HG03103 (cell line): ENCODE data around the gene ZNF804B.

ENCODE experiments used
- ATAC-seq: cut with Tn5 transposase; IDR thresholded peaks from one replicate; pipeline ENCODE4 v1.9.1; 2021; ENCODE audit warnings: low read depth; ENCODE audit not compliant: unreplicated experiment

The ZNF804B gene

DNA sequence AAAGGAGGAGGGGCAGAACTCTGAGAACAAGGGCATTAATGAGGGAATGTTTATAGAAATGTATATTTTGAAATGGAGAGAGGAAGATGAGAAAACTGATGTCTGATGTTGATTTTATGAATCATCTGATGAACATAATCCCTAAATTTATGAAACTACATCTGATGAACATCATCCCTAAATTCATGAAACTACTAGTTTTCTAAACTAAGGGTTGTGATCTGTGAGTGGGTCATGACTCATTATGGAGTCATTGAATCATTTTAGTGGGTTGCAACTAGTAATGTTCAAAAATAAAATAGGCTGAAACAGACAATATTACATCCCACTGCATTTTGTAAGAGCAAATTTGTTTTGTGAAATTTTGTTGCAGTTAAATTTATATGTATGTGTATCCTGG lies 478.7 kb downstream of the ZNF804B start:
- ATAC-seq: no peak

DNA sequence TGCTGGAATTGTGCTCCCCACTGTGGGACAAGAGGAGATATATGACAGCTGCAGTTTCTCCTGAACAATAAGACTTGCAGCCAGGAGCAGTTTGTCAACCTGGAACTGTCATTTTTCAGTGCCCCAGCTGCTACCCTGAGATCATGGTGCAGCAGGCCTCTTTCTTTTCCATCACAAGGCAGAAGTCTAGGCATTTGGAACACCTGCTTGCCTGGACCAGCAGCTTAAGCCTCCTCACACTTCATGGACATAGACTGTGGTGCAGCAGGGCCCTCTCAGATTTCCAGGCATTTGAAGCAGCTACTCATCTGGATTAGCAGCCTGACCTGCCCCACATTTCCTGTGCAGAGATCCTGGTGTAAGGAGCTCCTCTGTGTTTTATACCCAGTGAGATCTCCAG lies 486.7 kb downstream of the ZNF804B start:
- no peak for ATAC-seq

DNA sequence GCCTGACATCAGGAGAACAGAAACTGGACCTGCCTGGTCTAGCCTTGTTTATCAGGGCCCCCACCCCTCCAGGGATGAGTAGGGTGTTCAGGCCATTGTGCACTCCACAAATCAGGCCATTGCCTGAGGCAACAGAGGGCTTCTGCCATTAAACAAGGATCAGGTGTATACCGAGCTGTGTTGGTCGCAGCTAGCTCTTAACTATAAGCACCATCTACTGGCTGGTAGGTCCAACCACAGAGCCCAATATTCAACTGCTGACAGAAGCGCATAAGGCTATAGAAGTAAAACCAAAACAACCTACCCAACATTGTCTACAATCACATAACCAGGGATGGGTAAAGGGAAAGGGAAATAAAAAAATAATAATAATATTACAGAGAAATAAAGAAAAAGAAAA lies 487.7 kb downstream of the ZNF804B start:
- no peak for ATAC-seq

DNA sequence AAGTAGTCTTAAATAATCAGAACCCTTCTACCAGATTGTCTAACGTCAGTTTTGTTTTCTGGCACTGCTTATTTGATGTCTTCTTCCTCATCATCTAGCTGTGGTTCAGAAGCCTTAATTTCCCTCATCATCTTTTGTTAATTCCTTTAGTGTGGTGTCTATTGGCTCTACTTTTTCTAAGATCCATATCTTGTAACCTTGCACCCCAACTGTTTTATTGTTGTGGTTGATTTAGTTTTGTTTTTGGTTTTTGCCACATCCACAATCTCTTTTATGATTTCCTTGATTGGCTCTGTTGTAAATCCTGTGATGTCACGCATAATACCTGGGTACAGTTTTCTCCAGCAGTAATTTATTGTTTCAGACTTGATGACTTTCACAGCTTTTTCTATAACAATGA lies 499.6 kb downstream of the ZNF804B start:
- ATAC-seq: no peak

DNA sequence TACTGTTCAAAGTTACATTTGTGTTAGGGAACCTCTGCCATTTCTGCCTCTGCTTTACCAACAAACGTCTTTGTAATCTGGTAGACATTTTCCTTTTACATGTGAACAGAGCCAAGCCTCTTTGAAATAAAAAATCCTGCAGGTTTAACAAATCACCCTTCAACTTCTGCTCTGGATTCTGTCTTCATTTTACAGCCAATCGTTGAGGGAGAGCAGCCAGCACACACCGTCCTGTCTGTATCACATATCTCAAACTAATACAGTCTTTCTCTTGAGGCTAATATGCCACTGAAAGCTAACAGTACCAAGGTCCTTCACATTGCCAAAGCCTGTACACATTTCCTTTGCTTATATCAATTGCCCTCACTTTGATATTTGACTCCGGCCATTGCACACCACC lies 504.6 kb downstream of the ZNF804B start:
- no peak for ATAC-seq

DNA sequence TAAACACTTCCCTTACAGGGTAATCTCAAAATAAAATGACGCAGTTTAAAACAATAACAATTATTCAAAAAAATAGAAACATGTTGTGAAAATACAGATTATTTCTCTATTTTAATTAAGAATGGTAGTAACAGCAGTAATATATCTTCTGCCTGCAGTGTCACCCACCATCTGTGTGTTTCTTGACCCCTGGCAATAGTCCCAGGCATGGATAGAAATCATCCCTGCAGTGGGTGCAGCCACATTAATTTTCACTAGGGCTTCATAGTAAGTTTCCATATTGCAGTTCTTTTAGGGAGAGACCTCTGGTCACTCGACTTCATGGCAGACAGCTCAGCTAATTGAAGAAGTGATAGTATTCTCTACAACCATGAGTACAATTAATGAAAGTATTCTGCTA lies 506.1 kb downstream of the ZNF804B start:
- no peak for ATAC-seq

DNA sequence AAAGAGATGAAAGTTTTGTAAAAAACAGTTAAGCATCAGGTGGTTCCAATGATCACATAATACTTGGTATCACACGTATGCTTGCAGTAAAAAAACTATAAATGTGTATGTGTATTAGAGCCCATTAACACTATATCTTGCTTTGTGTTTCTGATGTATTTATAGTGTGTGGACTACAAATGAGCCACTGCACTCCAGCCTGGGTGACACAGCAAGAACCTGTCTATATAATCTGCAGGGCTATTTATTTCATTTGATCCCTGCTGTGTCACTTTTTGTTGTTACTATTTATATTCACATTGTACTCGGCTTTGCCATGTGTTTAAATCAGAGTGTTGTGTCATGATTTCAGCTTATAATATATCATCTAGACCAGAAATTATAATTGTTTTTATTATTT lies 523.8 kb downstream of the ZNF804B start:
- ATAC-seq: no peak

DNA sequence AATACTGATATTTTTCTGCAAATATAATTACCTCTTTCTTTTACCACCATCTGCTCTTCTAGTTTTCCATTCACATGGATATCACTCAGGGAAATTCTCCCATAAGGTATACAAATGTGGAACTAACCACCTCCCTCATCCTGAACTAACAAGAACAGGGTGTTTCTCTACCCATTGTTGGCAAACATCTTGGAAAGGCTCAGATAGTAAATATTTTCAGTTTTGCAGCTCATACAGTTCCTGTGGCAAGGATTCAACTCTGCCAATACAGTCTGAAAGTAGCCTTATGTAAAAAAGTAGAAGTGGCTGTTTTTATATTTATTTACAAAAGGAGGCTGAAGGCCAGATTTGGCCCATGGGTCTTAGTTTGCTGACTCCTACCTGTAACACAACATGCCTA lies 549.0 kb downstream of the ZNF804B start:
- no peak for ATAC-seq

DNA sequence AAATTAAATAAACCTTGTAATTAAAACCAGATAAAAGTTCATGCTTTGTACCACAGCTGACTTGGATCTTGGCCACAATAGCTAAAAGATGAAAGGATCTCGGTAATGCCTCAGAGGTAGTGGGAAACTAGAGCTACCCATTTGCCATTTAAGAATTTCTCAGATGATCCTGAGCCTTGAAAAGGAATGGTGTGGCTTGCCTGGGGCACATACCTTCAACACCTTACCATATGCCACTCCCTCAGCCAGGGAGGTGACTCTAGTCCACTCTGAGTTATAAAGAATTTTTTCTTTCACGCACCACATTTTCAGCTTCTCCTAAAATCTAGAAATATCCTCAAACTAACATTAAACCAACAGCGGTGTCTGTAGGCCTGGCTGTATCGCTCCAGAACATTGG lies 552.4 kb downstream of the ZNF804B start:
- no peak for ATAC-seq

DNA sequence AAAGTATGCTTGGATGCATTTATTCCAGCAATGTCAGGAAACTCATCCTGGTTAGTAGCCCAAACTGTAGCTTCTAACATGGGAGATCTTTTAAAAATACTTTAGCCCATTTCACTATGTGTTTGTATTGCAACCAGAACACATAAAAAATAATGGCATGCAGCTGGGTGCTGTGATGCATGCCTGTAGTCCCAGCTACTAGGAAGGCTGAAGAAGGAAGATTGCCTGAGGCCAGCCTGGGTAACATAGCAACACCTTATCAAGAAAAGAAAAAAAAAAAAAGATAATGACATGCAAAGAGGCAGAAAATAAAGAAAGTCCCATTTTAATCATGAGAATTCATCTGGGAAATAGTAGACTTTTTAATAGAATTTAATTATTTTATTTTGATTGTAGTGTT lies 553.1 kb downstream of the ZNF804B start:
- ATAC-seq: no peak

DNA sequence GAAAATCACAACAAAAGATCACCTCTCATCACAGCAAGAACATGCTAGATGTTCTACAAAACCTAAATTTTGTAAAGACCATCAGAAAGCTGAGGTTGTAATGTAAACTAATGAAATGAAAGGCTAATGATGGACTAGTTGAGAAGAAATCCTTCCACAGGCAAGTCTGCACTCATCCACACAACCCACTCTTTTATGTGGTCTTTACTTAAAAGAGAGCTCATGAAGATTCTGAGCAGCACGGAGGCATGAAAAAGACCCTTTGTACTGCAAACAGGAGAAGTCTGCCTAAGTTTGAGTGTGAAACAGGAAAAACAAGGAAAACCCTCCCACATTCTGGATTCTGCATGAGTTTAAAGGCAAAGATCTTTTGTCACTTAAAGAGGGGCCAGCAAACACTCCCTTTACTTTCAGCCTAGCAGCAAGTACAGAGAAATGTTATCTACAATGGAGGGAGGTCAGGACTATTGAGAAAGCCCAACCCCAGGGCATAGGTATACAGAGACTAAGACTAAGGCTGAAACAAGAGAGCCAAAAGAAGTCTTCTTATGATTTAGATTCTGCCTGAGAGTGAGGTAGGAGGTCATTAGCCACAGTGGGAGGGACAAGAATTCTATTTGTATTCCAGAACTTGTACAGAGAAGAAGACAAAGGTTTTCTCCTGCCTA lies 557.2 kb downstream of the ZNF804B start:
- ATAC-seq: no peak

DNA sequence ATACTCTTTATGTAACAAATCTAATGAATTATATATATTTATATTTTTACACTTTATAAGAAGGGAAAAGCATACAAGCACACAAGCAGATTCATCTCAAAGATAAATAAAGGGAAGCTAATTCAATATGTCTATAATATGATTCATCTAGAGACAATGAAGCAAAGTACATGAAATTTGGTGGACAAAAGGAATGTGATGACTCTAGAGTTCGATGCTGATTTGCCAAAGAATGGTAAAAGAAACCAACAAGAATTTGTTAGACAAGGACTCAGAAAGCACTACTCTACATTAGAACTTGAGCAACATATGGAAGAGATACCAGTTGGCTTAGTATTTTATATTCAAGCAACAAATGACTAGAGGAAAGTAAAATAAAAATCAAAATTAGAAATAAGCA lies 572.5 kb downstream of the ZNF804B start:
- ATAC-seq: no peak

DNA sequence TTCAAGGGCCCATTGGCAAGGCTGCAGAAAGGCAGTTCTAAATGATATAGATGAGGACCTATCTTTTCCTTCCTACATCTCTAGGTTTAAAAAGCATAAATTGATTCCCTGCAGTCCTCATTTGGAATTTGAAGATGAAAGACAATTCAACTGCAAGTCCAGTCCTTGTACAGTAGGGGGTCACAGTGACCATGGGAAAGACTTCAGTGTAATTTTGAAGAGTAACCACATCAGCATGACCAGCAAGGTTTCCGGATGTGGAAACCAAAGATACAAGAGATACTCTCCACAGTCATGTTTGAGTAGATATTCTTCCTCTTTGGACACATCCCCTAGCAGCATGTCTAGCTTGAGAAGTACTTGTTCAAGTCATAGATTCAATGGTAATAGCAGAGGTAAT lies 575.3 kb downstream of the ZNF804B start:
- no peak for ATAC-seq

DNA sequence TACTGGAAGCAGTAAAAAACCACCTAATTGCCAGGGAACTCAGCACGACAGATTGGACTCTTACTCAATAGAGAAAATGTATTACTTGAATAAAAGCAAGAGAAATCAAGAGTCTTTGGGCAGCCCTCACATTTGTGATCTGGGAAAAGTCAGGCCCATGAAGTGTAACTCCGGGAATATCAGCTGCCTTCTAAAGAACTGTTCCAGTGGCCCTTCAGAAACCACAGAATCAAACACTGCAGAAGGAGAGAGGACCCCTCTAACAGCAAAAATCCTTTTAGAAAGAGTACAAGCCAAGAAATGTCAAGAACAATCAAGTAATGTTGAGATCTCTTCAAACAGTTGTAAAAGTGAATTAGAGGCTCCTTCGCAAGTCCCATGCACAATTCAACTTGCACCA lies 576.0 kb downstream of the ZNF804B start:
- ATAC-seq: no peak

DNA sequence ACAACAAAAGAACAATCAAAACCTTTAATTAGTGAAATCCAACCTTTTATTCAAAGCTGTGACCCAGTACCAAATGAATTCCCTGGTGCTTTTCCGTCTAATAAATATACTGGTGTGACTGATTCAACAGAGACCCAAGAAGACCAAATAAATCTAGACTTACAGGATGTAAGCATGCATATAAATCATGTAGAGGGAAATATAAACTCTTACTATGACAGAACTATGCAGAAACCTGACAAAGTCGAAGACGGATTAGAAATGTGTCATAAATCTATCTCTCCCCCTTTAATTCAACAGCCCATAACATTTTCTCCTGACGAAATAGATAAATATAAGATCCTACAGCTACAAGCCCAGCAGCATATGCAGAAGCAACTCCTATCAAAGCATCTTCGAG lies 576.6 kb downstream of the ZNF804B start:
- no peak for ATAC-seq

DNA sequence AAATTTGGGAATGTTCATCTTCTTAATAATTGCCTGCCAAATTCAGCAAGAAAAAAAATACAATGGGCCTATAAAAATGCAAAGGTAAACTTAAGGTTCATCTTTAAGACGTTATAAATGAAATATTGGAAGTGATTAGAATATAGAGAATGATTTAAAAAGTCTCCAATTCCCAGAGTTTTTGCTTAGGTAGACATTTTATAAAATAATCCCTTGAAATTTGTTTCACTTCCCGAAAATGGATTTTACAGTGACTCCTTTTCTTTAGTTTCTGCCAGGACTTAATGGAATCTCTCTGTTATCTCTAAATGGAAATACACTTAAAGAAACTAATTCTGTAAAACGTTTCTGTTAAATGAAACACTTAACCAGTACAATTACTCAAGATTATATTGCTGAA lies 580.2 kb downstream of the ZNF804B start:
- ATAC-seq: no peak

DNA sequence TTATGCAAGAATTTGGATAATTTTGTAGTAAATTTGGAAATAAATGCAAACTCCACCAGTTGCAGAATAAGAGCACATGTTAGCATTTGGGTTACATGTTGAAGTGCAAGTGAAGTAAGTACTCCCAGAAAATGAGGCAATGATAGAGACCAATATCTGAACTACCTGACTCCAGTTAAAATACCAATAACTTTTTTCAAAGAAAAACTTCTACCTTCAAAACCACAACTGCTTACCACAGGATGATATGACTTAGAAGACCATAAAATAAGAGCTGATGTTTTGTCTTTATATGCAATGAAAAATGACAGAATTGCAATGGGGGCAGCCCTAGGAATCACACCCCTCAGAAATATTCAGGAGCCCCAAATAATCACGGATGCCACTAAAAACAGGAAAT lies 597.6 kb downstream of the ZNF804B start:
- ATAC-seq: no peak

DNA sequence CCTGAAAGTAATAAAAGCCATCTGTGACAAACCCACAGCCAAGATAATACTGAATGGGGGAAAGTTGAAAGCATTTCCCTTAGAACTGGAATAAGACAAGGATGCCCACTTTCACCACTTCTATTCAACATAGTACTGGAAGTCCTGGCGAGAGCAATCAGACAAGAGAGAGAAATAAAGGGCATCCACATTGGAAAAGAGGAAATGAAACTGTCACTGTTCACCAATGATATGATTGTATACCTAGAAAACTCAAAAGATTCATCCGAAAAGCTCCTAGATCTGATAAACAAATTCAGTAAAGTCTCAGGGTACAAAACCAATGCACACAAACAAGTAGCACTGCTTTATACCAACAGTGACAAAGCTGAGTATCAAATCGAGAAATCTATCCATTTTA lies 617.7 kb downstream of the ZNF804B start:
- no peak for ATAC-seq

DNA sequence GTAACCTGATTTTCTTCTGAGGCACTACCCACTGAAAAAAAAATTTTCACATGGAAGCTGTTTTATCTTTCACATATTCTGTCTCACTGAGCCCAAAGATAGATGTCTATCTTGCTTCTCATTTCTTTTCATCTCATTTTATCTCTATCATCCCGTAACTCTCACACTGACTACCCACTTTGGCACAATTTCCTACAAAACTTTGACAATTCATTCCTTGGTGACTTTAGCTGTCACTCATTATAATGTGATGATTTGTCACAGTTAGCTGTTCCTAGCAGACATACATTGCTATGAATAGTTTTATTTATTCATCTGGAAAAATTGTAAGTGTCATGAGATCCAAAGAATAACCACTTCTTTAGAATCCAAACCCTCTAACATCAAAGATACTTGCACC lies 625.9 kb downstream of the ZNF804B start:
- ATAC-seq: no peak
